ENCODE data around the gene ADARB2. TPM values are rescaled to one million over a fixed set of nuclear protein-coding genes. Genes with fewer than 3 reads are reported as not detected.

The ADARB2 gene
- total and polyA plus RNA-seq, 2 experiments from 2014 or later: 0.13 to 0.48 TPM

DNA sequence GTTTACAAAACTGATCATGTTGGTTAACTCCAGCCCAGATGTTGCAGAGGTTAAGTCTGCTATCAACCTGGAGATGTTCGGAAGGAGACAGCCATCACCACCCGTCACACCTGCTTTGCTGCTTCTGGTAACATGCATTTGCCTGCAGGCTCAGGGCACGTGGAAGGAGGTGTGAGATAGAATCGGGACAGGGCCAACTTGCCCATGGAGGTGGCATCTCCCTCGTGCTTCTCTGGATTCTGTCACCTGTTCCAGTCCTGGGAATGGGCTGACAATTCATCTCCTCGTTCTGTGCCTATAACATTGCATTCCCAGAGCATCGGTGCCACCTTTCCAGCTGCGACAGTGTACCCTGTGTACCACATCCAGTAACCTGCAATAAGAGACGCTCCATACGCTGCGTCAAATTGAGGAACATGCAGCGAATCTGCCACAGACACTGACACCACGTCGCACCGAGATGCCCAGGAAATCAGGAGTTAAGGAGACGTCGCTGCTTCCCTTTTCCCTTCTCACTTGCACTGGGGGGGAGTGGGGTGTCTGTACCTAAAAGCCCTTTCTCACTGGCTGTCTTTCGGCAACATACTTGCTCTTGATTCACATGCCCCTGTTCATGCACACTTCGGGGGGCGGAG lies 65.8 kb downstream of the ADARB2 start:
- no peaks in the 10 kb centered on the region for H3K79me2 ChIP-seq
- H3K27ac ChIP-seq: no peak overlapping the region
- H3K4me3 ChIP-seq: no peak overlapping the region
- DNase-seq (ENCODE audit: low spot score): no peak
- H4K20me1 ChIP-seq (ENCODE audit: insufficient read depth, poor library complexity, severe bottlenecking): no peaks in the 10 kb centered on the region
- H2AFZ ChIP-seq: no peak overlapping the region
- no peak overlapping the region for H3K4me2 ChIP-seq
- no peak for TF ChIP-seq EZH2phosphoT487 (IDR thresholded peaks at IDR 0.05; ENCODE audit: low read depth, severe bottlenecking, unreplicated experiment)
- no peak for TF ChIP-seq CTCF (IDR thresholded peaks at IDR 0.05; ENCODE audit: poor library complexity)
- TF ChIP-seq EZH2 (IDR thresholded peaks at IDR 0.05; ENCODE audit: borderline replicate concordance): no peak
- no peaks in the 10 kb centered on the region for H3K36me3 ChIP-seq (replicated peaks; ENCODE audit: insufficient read depth, low read depth)
- no peaks in the 10 kb centered on the region for H3K9me3 ChIP-seq (ENCODE audit: low read depth)
- no peaks in the 10 kb centered on the region for H3K9me2 ChIP-seq (replicated peaks; ENCODE audit: insufficient read depth)
- 90% methylated on average over 20 of the region's 20 CpGs for WGBS (ENCODE audit: low lambda C conversion rate, missing lambda C conversion rate)
- no peaks in the 10 kb centered on the region for H3K4me1 ChIP-seq (ENCODE audit: insufficient read depth)
- no peaks in the 10 kb centered on the region for H3K27me3 ChIP-seq

DNA sequence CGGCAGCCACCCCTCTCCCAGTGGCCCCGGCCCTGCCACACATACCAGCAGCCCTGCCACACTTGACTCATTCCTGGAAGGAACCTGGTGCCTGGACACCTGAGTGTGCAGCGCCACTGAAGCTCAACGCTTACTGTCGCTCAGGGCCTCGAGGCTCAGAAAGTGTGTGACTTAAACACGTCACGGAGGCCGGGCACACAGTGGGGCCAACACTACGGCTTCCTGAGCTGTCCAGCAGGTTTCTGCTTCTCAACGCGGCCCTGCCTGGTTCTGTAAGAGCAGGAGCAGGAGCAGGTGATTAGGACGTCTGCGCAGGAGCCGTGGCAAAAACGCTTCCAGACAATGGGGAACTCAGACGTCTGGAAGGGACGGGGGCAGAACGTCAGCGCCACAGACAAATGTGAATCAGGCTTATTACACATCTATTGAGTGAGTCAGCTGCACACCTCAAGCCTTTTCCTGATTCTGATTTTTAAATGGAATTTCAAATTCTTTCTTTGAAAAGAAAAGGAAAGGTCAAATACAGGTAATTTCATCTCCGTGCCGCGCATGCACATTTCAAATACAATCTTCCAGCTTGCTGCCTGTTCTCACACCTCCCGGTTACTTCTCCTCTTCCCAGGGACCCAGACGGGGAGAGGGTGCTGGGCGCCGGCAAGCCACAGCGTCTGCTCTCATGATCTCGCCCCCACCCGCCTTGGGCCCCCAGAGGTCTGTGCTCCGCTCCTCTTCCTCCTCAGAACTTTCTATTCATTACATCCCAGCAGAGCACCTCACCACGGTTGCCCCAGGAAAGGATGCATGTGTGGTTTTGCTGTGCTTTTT lies 66.6 kb downstream of the ADARB2 start:
- no peaks in the 10 kb centered on the region for H3K4me1 ChIP-seq (ENCODE audit: insufficient read depth)
- H3K9me3 ChIP-seq (ENCODE audit: low read depth): no peaks in the 10 kb centered on the region
- no peak for DNase-seq (ENCODE audit: low spot score)
- 80% methylated on average over 32 of the region's 32 CpGs for WGBS (ENCODE audit: low lambda C conversion rate, missing lambda C conversion rate)
- no peak overlapping the region for H3K4me2 ChIP-seq
- no peaks in the 10 kb centered on the region for H3K27me3 ChIP-seq
- no peak overlapping the region for H2AFZ ChIP-seq
- no peak overlapping the region for H3K27ac ChIP-seq
- TF ChIP-seq EZH2phosphoT487 (IDR thresholded peaks at IDR 0.05; ENCODE audit: low read depth, severe bottlenecking, unreplicated experiment) (no peak), EZH2 (IDR thresholded peaks at IDR 0.05; ENCODE audit: borderline replicate concordance) (no peak), CTCF (IDR thresholded peaks at IDR 0.05; ENCODE audit: poor library complexity) (no peak)
- no peaks in the 10 kb centered on the region for H3K9me2 ChIP-seq (replicated peaks; ENCODE audit: insufficient read depth)
- H3K79me2 ChIP-seq: no peaks in the 10 kb centered on the region
- no peak overlapping the region for H3K4me3 ChIP-seq
- H3K36me3 ChIP-seq (replicated peaks; ENCODE audit: insufficient read depth, low read depth): no peaks in the 10 kb centered on the region
- H4K20me1 ChIP-seq (ENCODE audit: insufficient read depth, poor library complexity, severe bottlenecking): no peaks in the 10 kb centered on the region

- no peaks in the 10 kb centered on the region for H3K4me1 ChIP-seq (ENCODE audit: insufficient read depth)
- no peak for TF ChIP-seq EZH2 (IDR thresholded peaks at IDR 0.05; ENCODE audit: borderline replicate concordance)
- no peak for TF ChIP-seq CTCF (IDR thresholded peaks at IDR 0.05; ENCODE audit: poor library complexity)
- TF ChIP-seq EZH2phosphoT487 (IDR thresholded peaks at IDR 0.05; ENCODE audit: low read depth, severe bottlenecking, unreplicated experiment): no peak
- no peaks in the 10 kb centered on the region for H3K9me3 ChIP-seq (ENCODE audit: low read depth)
- no peak overlapping the region for H3K4me2 ChIP-seq
- H3K36me3 ChIP-seq (replicated peaks; ENCODE audit: insufficient read depth, low read depth): no peaks in the 10 kb centered on the region
- H2AFZ ChIP-seq: no peak overlapping the region
- DNase-seq (ENCODE audit: low spot score): no peak
- H3K27ac ChIP-seq: no peak overlapping the region
- H4K20me1 ChIP-seq (ENCODE audit: insufficient read depth, poor library complexity, severe bottlenecking): no peaks in the 10 kb centered on the region
- H3K27me3 ChIP-seq: no peaks in the 10 kb centered on the region
- no peaks in the 10 kb centered on the region for H3K9me2 ChIP-seq (replicated peaks; ENCODE audit: insufficient read depth)
- H3K4me3 ChIP-seq: no peak overlapping the region
- no peaks in the 10 kb centered on the region for H3K79me2 ChIP-seq
Observed at GRCh38 chr10:1669433-1669832, 67.9 kb downstream of the ADARB2 start.

Data from hepatocyte (in vitro differentiated cells).